T47D (cell line): ENCODE results near the gene GMDS.

Experiments used
- DNase-seq, 2 experiments: peaks; one replicate each; pipeline versions ENCODE4 v3.0.0 to v3.0.0-alpha.2; 2011 to 2012; ENCODE audit warnings: low read depth in 1 of 2, low spot score in 1 of 2
- JUND ChIP-seq: IDR thresholded peaks from 2 replicates; pipeline ENCODE4 v1.6.1; 2012; ENCODE audit warnings: low read depth
- in situ Hi-C: cut with HindIII; loops from 2 replicates; pipeline ENCODE4 v1.10.0; 2016; ENCODE audit warnings: low sequenced_read_pairs, low pct_unique_long_range_greater_than_20kb

The GMDS gene

DNA sequence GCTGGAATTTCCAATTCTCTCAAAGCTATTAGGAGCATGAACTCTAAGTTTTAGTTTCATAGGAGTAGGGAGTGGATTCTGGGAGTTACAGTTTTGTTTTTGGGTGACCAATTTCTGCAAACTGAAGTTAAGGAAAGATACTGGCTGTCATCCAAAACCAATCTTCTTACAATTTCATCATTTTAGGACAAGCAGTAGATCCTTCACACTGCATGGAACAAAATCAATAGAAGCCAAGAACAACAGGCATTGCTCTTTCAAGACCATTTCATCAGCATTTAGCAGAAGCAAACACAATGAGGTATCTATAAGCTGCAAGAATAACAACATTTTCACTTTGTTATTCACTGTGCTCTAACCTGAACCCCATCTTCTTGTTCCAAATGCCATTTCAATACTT lies 173.0 kb downstream of the GMDS start:
- no peak for TF ChIP-seq JUND
- DNase-seq: no peak
- in situ Hi-C loops: no loop called here

DNA sequence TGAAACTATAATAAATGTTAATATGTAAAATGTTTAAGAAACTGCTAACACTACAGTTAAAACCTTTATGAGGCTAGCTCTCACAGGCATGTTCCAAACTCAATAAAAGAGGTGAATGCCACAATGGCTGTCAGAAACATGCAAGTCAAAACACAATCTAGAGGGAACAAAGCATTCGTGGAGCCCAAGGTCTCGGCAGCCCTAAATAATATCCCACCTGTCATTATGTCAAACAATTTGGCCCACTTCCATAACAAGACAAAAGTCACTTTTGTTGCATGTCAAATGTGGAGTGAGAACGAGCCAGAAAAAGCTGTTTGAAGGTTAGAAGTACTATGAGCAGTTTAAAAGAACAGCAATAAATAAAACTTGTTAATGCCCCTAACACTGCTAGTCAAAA lies 181.9 kb downstream of the GMDS start:
- no peak for DNase-seq
- in situ Hi-C loops: no loop called here
- TF ChIP-seq JUND: no peak

- in situ Hi-C loops: no loop called here
- no peak for TF ChIP-seq JUND
- no peak for DNase-seq
Observed at GRCh38 chr6:2061880-2062279, 183.5 kb downstream of the GMDS start.

DNA sequence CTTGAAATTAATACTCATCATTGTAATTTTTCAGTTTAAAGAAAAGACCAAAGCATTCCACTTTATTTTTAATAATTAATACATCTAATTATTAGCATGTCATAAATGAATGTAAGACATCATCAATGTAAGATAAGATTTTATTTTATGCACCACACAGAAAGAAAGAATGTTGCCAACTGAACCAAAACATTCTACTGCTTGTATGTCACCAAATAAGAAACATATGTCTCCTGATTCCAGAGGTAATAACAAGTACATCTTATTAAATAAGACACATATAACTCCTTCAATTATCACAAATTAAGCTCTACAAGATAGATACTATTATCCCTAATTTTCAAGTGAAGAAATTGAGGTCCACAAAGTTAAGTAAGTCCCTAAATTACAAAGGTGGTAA lies 189.5 kb downstream of the GMDS start:
- no peak for DNase-seq
- in situ Hi-C loops: no loop called here
- no peak for TF ChIP-seq JUND

- no peak for TF ChIP-seq JUND
- DNase-seq: no peak
- in situ Hi-C loops: no loop called here
Observed at GRCh38 chr6:2055143-2055542, 190.3 kb downstream of the GMDS start.

- DNase-seq: no peak
- TF ChIP-seq JUND: no peak
- in situ Hi-C loops: no loop called here
Observed at GRCh38 chr6:2054516-2055067, 190.8 kb downstream of the GMDS start.

GRCh38 chr6:2053691-2054090 lies 191.7 kb downstream of the GMDS start:
- TF ChIP-seq JUND: no peak
- in situ Hi-C loops: no loop called here
- DNase-seq: no peak

DNA sequence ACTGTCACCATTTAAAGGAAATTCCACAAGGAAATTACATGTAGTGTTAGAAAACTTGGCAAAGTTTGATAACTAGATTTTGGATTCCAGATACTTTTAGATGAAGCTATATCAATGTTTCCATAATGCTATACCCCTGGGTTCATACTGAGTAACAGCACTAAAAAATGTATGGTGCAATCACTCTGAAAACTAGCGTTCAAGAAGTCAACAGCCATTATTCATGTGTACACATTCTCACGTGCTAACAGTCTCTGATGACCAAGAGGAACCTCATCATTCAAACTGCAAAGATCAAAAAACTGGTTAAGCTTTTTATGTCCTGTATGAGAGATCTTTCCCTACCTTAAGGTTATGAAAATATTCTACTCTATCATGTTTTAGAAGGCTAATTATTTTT lies 197.6 kb downstream of the GMDS start:
- in situ Hi-C loops: no loop called here
- TF ChIP-seq JUND: no peak
- no peak for DNase-seq

GRCh38 chr6:2044192-2044591 lies 201.2 kb downstream of the GMDS start:
- no peak for DNase-seq
- in situ Hi-C loops: no loop called here
- TF ChIP-seq JUND: no peak

DNA sequence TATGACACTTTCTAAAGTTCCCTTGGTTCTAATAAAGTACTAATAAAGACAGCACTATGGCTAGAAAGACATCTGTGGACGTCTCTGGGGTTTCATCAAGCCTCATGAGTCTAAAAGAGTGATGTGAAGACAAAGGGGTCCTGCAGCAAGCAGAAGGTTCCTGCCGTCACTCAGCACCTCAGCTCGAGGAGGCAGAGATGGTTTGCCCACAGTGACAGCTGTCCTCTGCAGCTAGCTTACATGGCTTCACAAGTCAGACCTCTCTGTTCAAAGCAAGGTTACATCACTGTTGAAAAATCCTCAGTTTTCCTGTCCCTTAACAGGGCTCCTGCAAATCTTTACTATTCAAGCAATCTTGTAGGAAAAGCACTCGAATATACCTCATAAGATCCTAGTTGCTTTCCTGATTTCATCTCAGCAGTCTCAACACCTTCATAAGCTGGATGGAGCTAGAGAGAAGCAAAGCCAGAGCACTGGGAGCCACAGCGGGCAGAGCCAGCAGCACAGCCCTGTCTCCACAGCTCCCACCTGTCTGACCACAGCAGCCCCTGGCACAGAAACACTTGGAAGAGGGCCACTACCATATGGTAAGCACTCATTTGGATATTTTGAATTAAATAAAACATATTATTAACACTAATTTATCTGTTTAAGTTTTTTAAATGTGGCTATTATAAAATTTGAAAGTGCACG lies 202.3 kb downstream of the GMDS start:
- no peak for DNase-seq
- in situ Hi-C loops: no loop called here
- no peak for TF ChIP-seq JUND

GRCh38 chr6:2038092-2038491 lies 207.3 kb downstream of the GMDS start:
- TF ChIP-seq JUND: no peak
- in situ Hi-C loops: no loop called here
- DNase-seq: no peak

DNA sequence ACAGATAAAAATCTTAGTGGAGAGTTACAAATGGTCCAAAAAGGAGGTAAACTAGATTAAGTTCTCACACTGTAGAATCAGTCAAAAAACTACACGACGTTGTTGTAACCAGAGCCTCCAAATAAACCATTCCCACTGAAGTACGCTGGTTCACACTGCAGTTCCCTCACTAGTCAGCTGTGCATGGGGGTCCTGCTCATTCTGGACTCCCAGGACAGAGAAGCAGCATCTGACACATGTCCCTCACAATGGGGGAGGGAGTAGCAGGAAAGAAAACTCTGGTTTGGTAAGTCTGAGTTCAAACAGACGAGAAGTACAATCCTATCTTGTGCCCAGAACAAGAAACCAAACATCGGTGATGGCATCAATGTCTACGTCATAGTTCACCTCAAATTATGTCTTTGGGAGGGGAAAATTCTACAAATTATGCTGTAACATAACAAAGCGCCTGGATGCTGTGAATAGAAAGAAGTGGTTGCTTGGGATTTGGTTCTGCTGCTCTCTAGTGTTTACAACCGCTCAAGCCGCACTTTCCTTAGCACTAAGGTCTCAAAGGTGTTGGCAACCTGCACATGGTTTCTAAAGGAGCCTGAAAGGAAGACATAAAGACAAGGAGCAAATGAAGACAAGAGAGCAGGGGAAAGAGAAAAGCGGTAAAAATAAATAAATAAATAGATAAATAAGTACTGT lies 208.0 kb downstream of the GMDS start:
- no peak for TF ChIP-seq JUND
- in situ Hi-C loops: no loop called here
- peak; percentile 13 to 69 for DNase-seq

GRCh38 chr6:2036710-2037023 lies 208.7 kb downstream of the GMDS start:
- DNase-seq: no peak
- no peak for TF ChIP-seq JUND
- in situ Hi-C loops: no loop called here
